Right atrium auricular region (tissue), 2 donors: ENCODE data around the gene FRMD1. TPM values are rescaled to one million over a fixed set of nuclear protein-coding genes. Genes with fewer than 3 reads are reported as not detected.

ENCODE experiments used
- DNase-seq: peaks from one replicate; pipeline ENCODE4 v3.0.0-alpha.2; 2019; ENCODE audit warnings: low spot score
- H3K27ac ChIP-seq, 2 donors: fragments of 200-600 bp; sonication (generic); 1 replicate in 1 of 2; 2 replicates in 1 of 2; pipeline ENCODE4 v1.5.1; 2016 to 2019
- H3K27me3 ChIP-seq, 2 donors: fragments of 200-600 bp; sonication (generic); one replicate each; pipeline versions ENCODE4 v1.5.1 to v1.6.0; 2017 to 2019
- H3K36me3 ChIP-seq: fragments of 200-600 bp; sonication (generic); one replicate; pipeline ENCODE4 v1.5.1; 2016
- H3K4me1 ChIP-seq, 2 donors: fragments of 200-600 bp; sonication (generic); one replicate each; pipeline versions ENCODE4 v1.5.1 to v1.6.0; 2017 to 2019
- H3K4me3 ChIP-seq, 2 donors: fragments of 200-600 bp; sonication (generic); 1 replicate in 1 of 2; 2 replicates in 1 of 2; pipeline ENCODE4 v1.5.1; 2017 to 2019; ENCODE audit warnings: mild to moderate bottlenecking in 1 of 2, moderate library complexity in 1 of 2
- H3K9me3 ChIP-seq, 2 donors: fragments of 200-600 bp; sonication (generic); one replicate each; pipeline ENCODE4 v1.5.1; 2019
- CTCF ChIP-seq, 2 donors: fragments of 200-600 bp; sonication (generic); IDR thresholded peaks; one replicate each; pipeline ENCODE4 v1.5.1; 2019; ENCODE audit warnings: antibody characterized with exemption in 2 of 2
- total RNA-seq, 2 donors: library from RNA; depleted of rRNA; stranded (reverse); fragments of >200 nt; gene quantifications; one replicate each; pipeline ENCODE4 v1.1.0, GENCODE V29; 2016

FRMD1 gene
- total RNA-seq, 2 donors from 2014 or later, result 0.08 TPM; not detected in 1

GRCh38 chr6:168124921-168125320 lies 45.9 kb upstream of the FRMD1 start:
- H3K27ac ChIP-seq, result no peak overlapping the region
- H3K4me3 ChIP-seq, result no peak overlapping the region
- H3K36me3 ChIP-seq, result no peaks in the 10 kb centered on the region
- no peak for TF ChIP-seq CTCF (IDR thresholded peaks at IDR 0.05)
- DNase-seq, result no peak
- no peaks in the 10 kb centered on the region for H3K9me3 ChIP-seq
- no peaks in the 10 kb centered on the region for H3K27me3 ChIP-seq
- no peaks in the 10 kb centered on the region for H3K4me1 ChIP-seq

GRCh38 chr6:168124158-168124557 lies 45.1 kb upstream of the FRMD1 start:
- H3K36me3 ChIP-seq, result no peaks in the 10 kb centered on the region
- H3K9me3 ChIP-seq, result no peaks in the 10 kb centered on the region
- no peak for DNase-seq
- H3K27me3 ChIP-seq, result no peaks in the 10 kb centered on the region
- TF ChIP-seq CTCF (IDR thresholded peaks at IDR 0.05), result no peak
- H3K4me1 ChIP-seq, result no peaks in the 10 kb centered on the region
- H3K27ac ChIP-seq, result no peak overlapping the region
- H3K4me3 ChIP-seq, result no peak overlapping the region

- Histone ChIP-seq H3K9me3 (no peaks in the 10 kb centered on the region), H3K27me3 (no peaks in the 10 kb centered on the region), H3K27ac (no peak overlapping the region), H3K4me3 (no peak overlapping the region), H3K4me1 (no peaks in the 10 kb centered on the region), H3K36me3 (no peaks in the 10 kb centered on the region)
- TF ChIP-seq CTCF (IDR thresholded peaks at IDR 0.05), result no peak
- peak; percentile 32 for DNase-seq
These were observed 44.3 kb upstream of the FRMD1 start for GRCh38 chr6:168123165-168123911.

DNA sequence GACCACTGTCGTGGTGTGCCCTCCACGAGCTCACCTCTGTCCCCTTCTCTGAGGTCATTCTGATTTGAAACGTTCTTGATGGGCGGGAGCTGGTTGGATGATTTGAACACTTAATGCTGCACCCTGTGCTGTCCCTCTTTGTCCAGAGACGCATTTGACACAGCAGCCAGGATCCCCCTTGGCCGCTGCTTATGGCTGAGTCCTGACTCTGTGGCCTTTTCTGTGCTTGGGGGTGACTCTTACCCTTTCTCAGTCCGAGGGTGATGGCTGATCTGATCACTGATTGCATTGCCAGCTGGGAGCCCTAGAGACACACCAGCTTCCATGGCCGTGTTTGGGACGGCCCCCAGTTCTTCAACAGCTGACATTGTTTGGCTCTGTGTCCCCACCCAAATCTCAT lies 43.5 kb upstream of the FRMD1 start:
- Histone ChIP-seq H3K27ac (no peak overlapping the region), H3K9me3 (no peaks in the 10 kb centered on the region), H3K4me1 (no peaks in the 10 kb centered on the region), H3K36me3 (no peaks in the 10 kb centered on the region), H3K27me3 (no peaks in the 10 kb centered on the region), H3K4me3 (no peak overlapping the region)
- no peak for TF ChIP-seq CTCF (IDR thresholded peaks at IDR 0.05)
- peak; percentile 44 for DNase-seq

DNA sequence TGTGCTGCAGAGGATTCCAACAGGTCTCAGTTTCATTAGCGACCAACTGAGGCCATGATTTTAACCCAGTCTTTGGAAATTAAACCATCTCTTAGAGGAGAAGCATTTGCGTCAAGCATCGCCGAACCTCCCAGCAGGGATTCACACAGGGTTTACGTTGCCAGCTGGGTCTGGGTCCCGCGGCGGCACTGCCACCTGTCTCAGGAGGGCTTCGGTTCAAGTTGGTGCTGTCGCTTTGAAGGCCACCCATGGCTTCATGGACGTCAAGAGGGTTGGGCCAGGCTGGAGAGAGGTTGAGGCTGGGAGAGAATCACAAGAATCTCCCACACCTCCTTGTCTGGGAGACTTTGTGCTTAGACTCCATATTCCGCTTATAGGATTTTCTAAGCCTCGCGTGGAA lies 43.0 kb upstream of the FRMD1 start:
- DNase-seq, result peak; percentile 50
- Histone ChIP-seq H3K36me3 (no peaks in the 10 kb centered on the region), H3K27ac (no peak overlapping the region), H3K9me3 (no peaks in the 10 kb centered on the region), H3K4me1 (no peaks in the 10 kb centered on the region), H3K4me3 (no peak overlapping the region), H3K27me3 (no peaks in the 10 kb centered on the region)
- TF ChIP-seq CTCF (IDR thresholded peaks at IDR 0.05), result no peak

DNA sequence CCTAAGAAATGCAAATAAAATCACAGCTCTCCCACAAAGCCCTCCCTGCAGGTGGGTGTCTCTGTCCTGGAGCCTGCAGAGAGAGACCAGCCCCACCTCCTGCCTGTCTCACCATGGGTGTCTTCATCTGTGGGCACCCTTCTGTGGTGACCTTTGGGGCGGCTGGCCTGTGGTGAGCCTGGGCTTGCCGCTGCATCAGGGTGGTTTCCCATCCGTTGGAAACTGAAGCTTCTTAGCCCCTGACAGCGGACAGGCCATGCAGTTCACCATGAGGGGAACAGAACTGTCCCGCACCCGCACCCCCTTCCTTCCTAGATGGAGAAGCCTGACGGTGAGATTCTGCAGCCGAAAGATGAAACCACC lies 42.3 kb upstream of the FRMD1 start:
- DNase-seq, result peak; percentile 11
- Histone ChIP-seq H3K9me3 (no peaks in the 10 kb centered on the region), H3K27me3 (no peaks in the 10 kb centered on the region), H3K36me3 (no peaks in the 10 kb centered on the region), H3K27ac (no peak overlapping the region), H3K4me1 (no peaks in the 10 kb centered on the region), H3K4me3 (no peak overlapping the region)
- TF ChIP-seq CTCF (IDR thresholded peaks at IDR 0.05), result no peak
